Loucy (cell line): ENCODE results near the gene ATP11A.
A peak's percentile ranks its signal among the peaks of the same experiment; 100 is the strongest.

Source experiments
- H2AFZ ChIP-seq: fragments of 200-600 bp; sonication (generic); 2 replicates; pipeline ENCODE4 v1.6.0; 2016; ENCODE audit warnings: antibody characterized with exemption, mild to moderate bottlenecking, low read length, moderate library complexity
- H3F3A ChIP-seq: fragments of 200-600 bp; 2 replicates; pipeline ENCODE4 v1.6.0; 2016; ENCODE audit warnings: antibody characterized with exemption, low read depth, mild to moderate bottlenecking
- H3K27me3 ChIP-seq: fragments of 200-600 bp; sonication (generic); 2 replicates; pipeline ENCODE4 v1.6.1; 2014; ENCODE audit warnings: low read length, mild to moderate bottlenecking; ENCODE audit not compliant: insufficient read depth, poor library complexity, severe bottlenecking
- H3K36me3 ChIP-seq: fragments of 200-600 bp; sonication (generic); 2 replicates; pipeline ENCODE4 v1.6.1; 2016; ENCODE audit warnings: low read length; ENCODE audit not compliant: insufficient read depth
- H3K4me1 ChIP-seq: fragments of 200-600 bp; sonication (generic); 2 replicates; pipeline ENCODE4 v1.5.1; 2014; ENCODE audit warnings: low read length, mild to moderate bottlenecking; ENCODE audit not compliant: insufficient read depth, poor library complexity, severe bottlenecking
- H3K4me2 ChIP-seq: fragments of 200-600 bp; sonication (generic); 2 replicates; pipeline ENCODE4 v1.6.0; 2014; ENCODE audit warnings: antibody characterized with exemption, low read length, low read depth, mild to moderate bottlenecking; ENCODE audit not compliant: poor library complexity, severe bottlenecking
- H3K4me3 ChIP-seq: fragments of 200-600 bp; sonication (generic); 2 replicates; pipeline ENCODE4 v1.5.1; 2014; ENCODE audit warnings: low read length, mild to moderate bottlenecking, mixed read lengths; ENCODE audit not compliant: poor library complexity, severe bottlenecking
- H3K79me2 ChIP-seq: fragments of 200-600 bp; sonication (generic); 2 replicates; pipeline ENCODE4 v1.6.1; 2014; ENCODE audit warnings: low read length; ENCODE audit not compliant: insufficient read depth
- H3K9ac ChIP-seq: fragments of 200-600 bp; sonication (generic); 2 replicates; pipeline ENCODE4 v1.6.0; 2014; ENCODE audit warnings: mild to moderate bottlenecking, low read depth, low read length, moderate library complexity; ENCODE audit not compliant: poor library complexity, severe bottlenecking
- H3K9me2 ChIP-seq: fragments of 200-600 bp; sonication (generic); replicated peaks from 2 replicates; pipeline ENCODE4 v1.6.1; 2016; ENCODE audit warnings: low read depth, low read length, mixed read lengths
- H3K9me3 ChIP-seq: fragments of 200-600 bp; sonication (generic); 2 replicates; pipeline ENCODE4 v1.6.1; 2014; ENCODE audit warnings: mild to moderate bottlenecking, antibody characterized with exemption, low read length, low read depth; ENCODE audit not compliant: insufficient read depth
- H4K20me1 ChIP-seq: fragments of 200-600 bp; sonication (generic); 2 replicates; pipeline ENCODE4 v1.6.0; 2014; ENCODE audit warnings: antibody characterized with exemption, low read length, mild to moderate bottlenecking; ENCODE audit not compliant: insufficient read depth, poor library complexity, severe bottlenecking
- CTCF ChIP-seq: fragments of 200-600 bp; sonication (generic); conservative IDR thresholded peaks from 2 replicates; pipeline ENCODE4 v1.5.1; 2014; ENCODE audit warnings: mild to moderate bottlenecking, antibody characterized with exemption, low read length
- EZH2phosphoT487 ChIP-seq: fragments of 200-600 bp; IDR thresholded peaks from 2 replicates; pipeline ENCODE4 v1.6.1; 2018; ENCODE audit warnings: antibody characterized with exemption, mild to moderate bottlenecking, moderate library complexity, borderline replicate concordance

ATP11A gene

GRCh38 chr13:112657850-112658445, 31.9 kb upstream of the ATP11A start:
- Histone ChIP-seq H3K4me2 (no peak overlapping the region), H3K4me3 (no peak overlapping the region), H3K9me2 (no peaks in the 10 kb centered on the region), H4K20me1 (no peaks in the 10 kb centered on the region), H3K9ac (no peak overlapping the region), H3K4me1 (no peaks in the 10 kb centered on the region), H3K27me3 (no peaks in the 10 kb centered on the region), H3F3A (no peaks in the 10 kb centered on the region), H3K9me3 (no peaks in the 10 kb centered on the region), H2AFZ (peak overlapping the region; percentile 16), H3K79me2 (no peaks in the 10 kb centered on the region), H3K36me3 (no peaks in the 10 kb centered on the region)
- no peak for TF ChIP-seq CTCF

- no peak overlapping the region for H3K9ac ChIP-seq
- H3K4me2 ChIP-seq: no peak overlapping the region
- no peaks in the 10 kb centered on the region for H3K27me3 ChIP-seq
- H3K9me3 ChIP-seq: no peaks in the 10 kb centered on the region
- no peak overlapping the region for H2AFZ ChIP-seq
- TF ChIP-seq EZH2phosphoT487: no peak
- TF ChIP-seq CTCF: no peak
- H3K4me1 ChIP-seq: no peaks in the 10 kb centered on the region
- no peaks in the 10 kb centered on the region for H3F3A ChIP-seq
- no peak overlapping the region for H3K4me3 ChIP-seq
- H3K79me2 ChIP-seq: no peaks in the 10 kb centered on the region
- H4K20me1 ChIP-seq: no peaks in the 10 kb centered on the region
- H3K9me2 ChIP-seq: no peaks in the 10 kb centered on the region
- H3K36me3 ChIP-seq: no peaks in the 10 kb centered on the region
Observed at GRCh38 chr13:112658808-112659207, 31.0 kb upstream of the ATP11A start.

GRCh38 chr13:112661291-112661690, 28.5 kb upstream of the ATP11A start:
- Histone ChIP-seq H3K4me1 (no peaks in the 10 kb centered on the region), H4K20me1 (no peaks in the 10 kb centered on the region), H3F3A (no peaks in the 10 kb centered on the region), H3K9me2 (no peaks in the 10 kb centered on the region), H3K27me3 (no peaks in the 10 kb centered on the region), H3K9ac (no peak overlapping the region), H3K4me2 (no peak overlapping the region), H3K36me3 (no peaks in the 10 kb centered on the region), H2AFZ (no peak overlapping the region), H3K9me3 (no peaks in the 10 kb centered on the region), H3K4me3 (no peak overlapping the region), H3K79me2 (no peaks in the 10 kb centered on the region)
- no peak for TF ChIP-seq CTCF
- no peak for TF ChIP-seq EZH2phosphoT487
